SK-N-SH treated with all-trans-retinoic acid at 6 μM for 48 hours (cell line): ENCODE measurements around the gene GAST.

ENCODE experiments used
- ATAC-seq: fragments of 200-7000 bp; cut with Tn5 transposase; 3 replicates; pipeline ENCODE4 v1.9.1; 2020; ENCODE audit warnings: mild to moderate bottlenecking, moderate library complexity
- ARNTL ChIP-seq: fragments of 450-650 bp; formaldehyde crosslinking; IDR thresholded peaks from 2 replicates; pipeline ENCODE4 v1.5.0; 2020; ENCODE audit warnings: low read depth, mild to moderate bottlenecking, moderate library complexity, borderline replicate concordance
- BACH2 ChIP-seq: fragments of 250-450 bp; sonication (Bioruptor Pico); IDR thresholded peaks from 2 replicates; pipeline ENCODE4 v1.9.0; 2021; ENCODE audit warnings: mild to moderate bottlenecking, borderline replicate concordance
- CREB5 ChIP-seq: fragments of 250-450 bp; sonication (Bioruptor Pico); IDR thresholded peaks from 2 replicates; pipeline ENCODE4 v1.5.1; 2020; ENCODE audit warnings: low read depth, mild to moderate bottlenecking, moderate library complexity
- CSDC2 ChIP-seq: fragments of 250-450 bp; sonication (Bioruptor Pico); IDR thresholded peaks from 2 replicates; pipeline ENCODE4 v1.5.0; 2020; ENCODE audit warnings: mild to moderate bottlenecking, moderate library complexity
- CSRNP3 ChIP-seq: fragments of 250-450 bp; sonication (Bioruptor Pico); IDR thresholded peaks from 2 replicates; pipeline ENCODE4 v1.5.1; 2021; ENCODE audit warnings: mild to moderate bottlenecking, moderate library complexity
- ESRRG ChIP-seq: fragments of 250-450 bp; sonication (Bioruptor Pico); IDR thresholded peaks from 2 replicates; pipeline ENCODE4 v1.6.1; 2021; ENCODE audit warnings: mild to moderate bottlenecking
- GLIS3 ChIP-seq: fragments of 250-450 bp; sonication (Bioruptor Pico); IDR thresholded peaks from 2 replicates; pipeline ENCODE4 v1.5.0; 2020; ENCODE audit warnings: mild to moderate bottlenecking, moderate library complexity
- ISL1 ChIP-seq: fragments of 250-450 bp; sonication (Bioruptor Pico); IDR thresholded peaks from 2 replicates; pipeline ENCODE4 v2.1.2; 2022; ENCODE audit warnings: mild to moderate bottlenecking, moderate library complexity
- OSR1 ChIP-seq: fragments of 250-450 bp; sonication (Bioruptor Pico); IDR thresholded peaks from 2 replicates; pipeline ENCODE4 v1.8.0; 2022; ENCODE audit warnings: moderate library complexity, mild to moderate bottlenecking, inconsistent platforms
- PATZ1 ChIP-seq: fragments of 250-450 bp; sonication (Bioruptor Pico); IDR thresholded peaks from 2 replicates; pipeline ENCODE4 v1.8.0; 2020; ENCODE audit warnings: mild to moderate bottlenecking, moderate library complexity, borderline replicate concordance
- POU6F1 ChIP-seq: fragments of 250-450 bp; sonication (Bioruptor Pico); IDR thresholded peaks from 2 replicates; pipeline ENCODE4 v1.8.0; 2021; ENCODE audit warnings: low read depth, mild to moderate bottlenecking, moderate library complexity, borderline replicate concordance
- PPARA ChIP-seq: fragments of 250-450 bp; sonication (Bioruptor Pico); IDR thresholded peaks from 2 replicates; pipeline ENCODE4 v1.5.0; 2020; ENCODE audit warnings: mild to moderate bottlenecking, borderline replicate concordance
- RARB ChIP-seq: fragments of 250-450 bp; sonication (Bioruptor Pico); IDR thresholded peaks from 2 replicates; pipeline ENCODE4 v1.8.0; 2021; ENCODE audit warnings: mild to moderate bottlenecking, moderate library complexity
- SNAI2 ChIP-seq: fragments of 250-450 bp; sonication (Bioruptor Pico); IDR thresholded peaks from 2 replicates; pipeline ENCODE4 v1.5.0; 2020; ENCODE audit warnings: mild to moderate bottlenecking, moderate library complexity
- TCF4 ChIP-seq: fragments of 250-450 bp; sonication (Bioruptor Pico); IDR thresholded peaks from 2 replicates; pipeline ENCODE4 v1.8.0; 2021; ENCODE audit warnings: mild to moderate bottlenecking, moderate library complexity, borderline replicate concordance
- TOX ChIP-seq: fragments of 250-450 bp; sonication (Bioruptor Pico); IDR thresholded peaks from 2 replicates; pipeline ENCODE4 v1.8.0; 2021; ENCODE audit warnings: mild to moderate bottlenecking, moderate library complexity, borderline replicate concordance
- TSHZ2 ChIP-seq: fragments of 250-450 bp; sonication (Bioruptor Pico); IDR thresholded peaks from 2 replicates; pipeline ENCODE4 v1.5.0; 2020; ENCODE audit warnings: mild to moderate bottlenecking, moderate library complexity
- ZC3H10 ChIP-seq: fragments of 250-450 bp; sonication (Bioruptor Pico); IDR thresholded peaks from 2 replicates; pipeline ENCODE4 v1.5.1; 2021; ENCODE audit warnings: mild to moderate bottlenecking, moderate library complexity
- ZFP30 ChIP-seq: fragments of 450-650 bp; formaldehyde crosslinking; IDR thresholded peaks from 2 replicates; pipeline ENCODE4 v1.5.0; 2022; ENCODE audit warnings: mild to moderate bottlenecking, moderate library complexity
- ZNF565 ChIP-seq: fragments of 450-650 bp; formaldehyde crosslinking; conservative IDR thresholded peaks from 2 replicates; pipeline ENCODE4 v1.5.0; 2020; ENCODE audit warnings: low read depth, mild to moderate bottlenecking, moderate library complexity
- ZNF70 ChIP-seq: fragments of 450-650 bp; formaldehyde crosslinking; IDR thresholded peaks from 2 replicates; pipeline ENCODE4 v1.5.0; 2020; ENCODE audit warnings: mild to moderate bottlenecking, moderate library complexity
- ZNF8 ChIP-seq: fragments of 450-650 bp; formaldehyde crosslinking; IDR thresholded peaks from 2 replicates; pipeline ENCODE4 v1.5.0; 2020; ENCODE audit warnings: mild to moderate bottlenecking, moderate library complexity

GAST gene

GRCh38 chr17:41681776-41682175 lies 30.4 kb upstream of the GAST start (continued):
- TF ChIP-seq POU6F1 (CRISPR knock-in tag) (no peak), ISL1 (CRISPR knock-in tag) (no peak)

- ATAC-seq = no peak
- TF ChIP-seq ARNTL (CRISPR knock-in tag) (no peak), ESRRG (CRISPR knock-in tag) (no peak), TCF4 (CRISPR knock-in tag) (no peak), TSHZ2 (CRISPR knock-in tag) (no peak), RARB (CRISPR knock-in tag) (no peak), BACH2 (CRISPR knock-in tag) (no peak), ZFP30 (CRISPR knock-in tag) (no peak), ZNF565 (no peak), POU6F1 (CRISPR knock-in tag) (no peak), GLIS3 (CRISPR knock-in tag) (no peak), CSRNP3 (no peak), CREB5 (CRISPR knock-in tag) (no peak), TOX (CRISPR knock-in tag) (no peak), ISL1 (CRISPR knock-in tag) (no peak), OSR1 (CRISPR knock-in tag) (no peak), PATZ1 (CRISPR knock-in tag) (no peak), ZNF8 (no peak), SNAI2 (CRISPR knock-in tag) (no peak), ZNF70 (CRISPR knock-in tag) (no peak), ZC3H10 (no peak)
Observed at GRCh38 chr17:41682631-41683030, 29.5 kb upstream of the GAST start.

GRCh38 chr17:41683441-41684007 lies 28.6 kb upstream of the GAST start:
- no peak for ATAC-seq
- TF ChIP-seq ZNF70 (CRISPR knock-in tag) = no peak
- no peak for TF ChIP-seq ZNF8
- no peak for TF ChIP-seq POU6F1 (CRISPR knock-in tag)
- TF ChIP-seq PPARA (CRISPR knock-in tag) = no peak
- no peak for TF ChIP-seq CSDC2 (CRISPR knock-in tag)
- no peak for TF ChIP-seq CREB5 (CRISPR knock-in tag)
- no peak for TF ChIP-seq SNAI2 (CRISPR knock-in tag)
- no peak for TF ChIP-seq RARB (CRISPR knock-in tag)
- no peak for TF ChIP-seq GLIS3 (CRISPR knock-in tag)
- TF ChIP-seq ISL1 (CRISPR knock-in tag) = no peak
- no peak for TF ChIP-seq CSRNP3
